ENCODE measurements around the gene FAM219A. TPM values are rescaled to one million over a fixed set of nuclear protein-coding genes. Genes with fewer than 3 reads are reported as not detected.

Gene FAM219A
- total RNA-seq, 1 donor from 2014 or later, result 35.7 TPM

DNA sequence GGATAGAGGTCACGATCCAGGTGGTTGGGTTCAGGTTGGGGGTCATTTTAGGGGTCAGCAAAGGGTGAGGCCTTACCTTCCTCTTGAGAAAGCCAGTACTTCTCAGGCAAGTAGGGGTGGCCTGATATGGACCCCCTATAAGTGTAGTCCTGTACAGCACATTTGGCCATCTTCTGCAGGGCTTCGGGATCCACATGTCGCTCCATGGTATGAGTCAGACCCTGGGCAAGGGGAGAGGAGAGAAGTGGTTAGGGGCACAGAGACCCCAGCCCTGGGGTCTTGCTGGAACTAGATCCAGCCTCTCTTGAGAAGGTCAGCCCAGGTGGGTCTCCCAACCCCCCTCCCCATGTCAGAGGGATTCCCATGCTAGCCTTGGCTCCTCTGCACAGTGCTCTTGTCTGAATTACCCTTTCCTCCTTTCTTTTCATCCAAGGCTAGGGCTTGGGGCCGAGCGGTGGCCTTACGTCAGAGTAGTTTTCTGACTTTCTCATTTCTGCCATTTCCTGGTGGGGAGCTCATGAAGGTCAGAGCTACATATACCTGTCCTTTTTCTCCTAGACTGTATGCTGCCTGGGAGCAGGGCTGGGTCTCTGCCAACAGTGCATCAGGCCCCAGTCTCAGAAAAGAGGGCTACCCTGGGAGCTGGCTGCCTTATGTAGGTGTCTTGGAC is 72.7 kb downstream of the FAM219A start:
- no peak overlapping the region for H3K27ac Mint-ChIP-seq (ENCODE audit: unreplicated experiment)
- no peak overlapping the region for H3K4me3 Mint-ChIP-seq (ENCODE audit: unreplicated experiment)
- H3K36me3 Mint-ChIP-seq (ENCODE audit: low read depth), result no peaks in the 10 kb centered on the region
- peak; percentile 30 for DNase-seq (ENCODE audit: low spot score)
- TF ChIP-seq, protein P1, sequence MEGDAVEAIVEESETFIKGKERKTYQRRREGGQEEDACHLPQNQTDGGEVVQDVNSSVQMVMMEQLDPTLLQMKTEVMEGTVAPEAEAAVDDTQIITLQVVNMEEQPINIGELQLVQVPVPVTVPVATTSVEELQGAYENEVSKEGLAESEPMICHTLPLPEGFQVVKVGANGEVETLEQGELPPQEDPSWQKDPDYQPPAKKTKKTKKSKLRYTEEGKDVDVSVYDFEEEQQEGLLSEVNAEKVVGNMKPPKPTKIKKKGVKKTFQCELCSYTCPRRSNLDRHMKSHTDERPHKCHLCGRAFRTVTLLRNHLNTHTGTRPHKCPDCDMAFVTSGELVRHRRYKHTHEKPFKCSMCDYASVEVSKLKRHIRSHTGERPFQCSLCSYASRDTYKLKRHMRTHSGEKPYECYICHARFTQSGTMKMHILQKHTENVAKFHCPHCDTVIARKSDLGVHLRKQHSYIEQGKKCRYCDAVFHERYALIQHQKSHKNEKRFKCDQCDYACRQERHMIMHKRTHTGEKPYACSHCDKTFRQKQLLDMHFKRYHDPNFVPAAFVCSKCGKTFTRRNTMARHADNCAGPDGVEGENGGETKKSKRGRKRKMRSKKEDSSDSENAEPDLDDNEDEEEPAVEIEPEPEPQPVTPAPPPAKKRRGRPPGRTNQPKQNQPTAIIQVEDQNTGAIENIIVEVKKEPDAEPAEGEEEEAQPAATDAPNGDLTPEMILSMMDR (IDR thresholded peaks at IDR 0.05), result no peak
- no peaks in the 10 kb centered on the region for H3K9me3 Mint-ChIP-seq (ENCODE audit: low read depth)
- peaks cover 7% of the 10 kb centered on the region for H3K4me1 Mint-ChIP-seq (ENCODE audit: low read depth)
- H3K27me3 Mint-ChIP-seq (ENCODE audit: low read depth), result no peaks in the 10 kb centered on the region

DNA sequence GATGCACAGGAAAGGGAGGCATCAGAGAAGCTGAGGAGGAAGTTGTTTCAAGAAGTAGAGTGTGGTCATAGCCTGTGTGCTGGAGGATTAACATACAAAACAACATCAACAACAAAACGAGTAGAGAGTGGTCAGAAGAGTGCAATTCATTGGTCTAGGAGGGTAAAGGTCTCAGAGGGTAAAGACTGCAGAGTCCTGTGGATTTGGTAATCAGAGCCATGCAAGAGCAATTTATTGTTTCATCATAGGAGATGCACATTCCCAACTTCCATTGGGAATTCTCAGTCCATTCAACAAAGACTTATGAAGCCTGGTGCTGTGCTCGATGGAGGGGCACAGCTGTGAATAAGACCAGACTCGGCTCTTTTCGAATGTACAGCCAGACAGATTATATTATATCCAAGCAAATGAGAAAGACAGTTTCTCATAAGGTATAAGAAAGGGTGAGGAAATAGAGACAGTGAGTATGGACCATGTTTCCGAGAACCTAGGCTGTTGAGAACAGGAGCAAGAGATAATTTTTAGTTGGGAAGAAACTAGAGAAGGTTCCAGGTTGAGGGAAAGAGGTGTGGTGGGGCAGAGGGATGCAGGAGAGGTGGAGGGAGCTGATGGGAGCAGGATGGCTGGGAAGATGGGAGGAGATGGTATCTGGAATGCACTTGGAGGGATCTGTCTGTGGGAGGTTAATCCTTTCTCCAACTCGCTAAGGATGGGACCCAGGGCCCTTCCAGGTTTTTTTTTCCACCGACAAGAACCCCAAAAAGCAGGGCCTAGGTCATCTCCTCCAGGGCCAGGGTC is 73.8 kb downstream of the FAM219A start:
- DNase-seq (ENCODE audit: low spot score), result peak; percentile 18
- TF ChIP-seq, protein P1 (IDR thresholded peaks at IDR 0.05), result no peak
- H3K36me3 Mint-ChIP-seq (ENCODE audit: low read depth), result no peaks in the 10 kb centered on the region
- no peaks in the 10 kb centered on the region for H3K27me3 Mint-ChIP-seq (ENCODE audit: low read depth)
- H3K9me3 Mint-ChIP-seq (ENCODE audit: low read depth), result no peaks in the 10 kb centered on the region
- peaks cover 10% of the 10 kb centered on the region for H3K4me1 Mint-ChIP-seq (ENCODE audit: low read depth)
- no peak overlapping the region for H3K4me3 Mint-ChIP-seq (ENCODE audit: unreplicated experiment)
- no peak overlapping the region for H3K27ac Mint-ChIP-seq (ENCODE audit: unreplicated experiment)

DNA sequence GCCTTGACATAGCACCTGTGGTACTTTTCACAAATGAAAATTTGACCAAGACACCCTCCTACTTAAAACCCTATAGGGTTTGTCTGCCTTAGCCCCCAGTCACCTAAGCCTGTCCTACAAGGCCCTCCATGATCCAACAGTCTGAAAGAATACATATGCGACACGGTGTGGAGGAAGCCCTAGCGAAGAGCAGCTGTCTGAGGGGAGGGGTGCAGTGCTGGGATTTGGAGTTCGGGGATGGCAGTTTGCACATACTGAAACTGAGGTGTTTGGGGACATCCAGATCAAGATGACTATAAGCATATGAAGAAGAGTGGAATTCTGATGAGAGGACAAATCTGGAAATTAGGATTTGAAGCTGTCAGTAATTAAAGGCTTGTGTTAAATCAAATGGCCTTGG is 74.5 kb downstream of the FAM219A start:
- Mint-ChIP-seq H3K9me3 (ENCODE audit: low read depth) (no peaks in the 10 kb centered on the region), H3K27me3 (ENCODE audit: low read depth) (no peaks in the 10 kb centered on the region), H3K36me3 (ENCODE audit: low read depth) (no peaks in the 10 kb centered on the region), H3K27ac (ENCODE audit: unreplicated experiment) (no peak overlapping the region), H3K4me1 (ENCODE audit: low read depth) (peaks cover 15% of the 10 kb centered on the region), H3K4me3 (ENCODE audit: unreplicated experiment) (no peak overlapping the region)
- DNase-seq (ENCODE audit: low spot score), result peak; percentile 25
- TF ChIP-seq, protein P1 (IDR thresholded peaks at IDR 0.05), result no peak

DNA sequence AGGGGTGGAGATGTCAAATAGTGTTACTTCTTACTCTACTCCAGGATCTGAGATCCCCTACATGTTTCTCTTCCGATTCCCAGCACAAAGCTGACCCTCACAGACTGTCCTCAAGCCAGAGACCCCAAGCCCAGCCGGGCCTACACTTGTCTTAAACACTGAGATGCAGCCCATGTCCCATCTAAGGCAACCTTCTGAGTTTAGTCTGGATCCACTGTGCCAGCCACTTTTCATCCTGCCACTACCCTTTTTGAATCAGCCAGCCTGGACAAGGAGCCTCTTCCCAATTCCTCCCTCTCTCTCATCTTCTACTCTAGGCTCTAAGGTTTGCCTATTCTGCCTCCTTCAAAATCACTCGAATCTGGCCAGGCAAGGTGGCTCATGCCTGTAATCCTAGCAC is 75.5 kb downstream of the FAM219A start:
- Mint-ChIP-seq H3K9me3 (ENCODE audit: low read depth) (no peaks in the 10 kb centered on the region), H3K36me3 (ENCODE audit: low read depth) (no peaks in the 10 kb centered on the region), H3K4me3 (ENCODE audit: unreplicated experiment) (no peak overlapping the region), H3K27me3 (ENCODE audit: low read depth) (no peaks in the 10 kb centered on the region), H3K4me1 (ENCODE audit: low read depth) (peaks cover 15% of the 10 kb centered on the region), H3K27ac (ENCODE audit: unreplicated experiment) (no peak overlapping the region)
- DNase-seq (ENCODE audit: low spot score), result peak; percentile 17
- TF ChIP-seq, protein P1 (IDR thresholded peaks at IDR 0.05), result no peak

DNA sequence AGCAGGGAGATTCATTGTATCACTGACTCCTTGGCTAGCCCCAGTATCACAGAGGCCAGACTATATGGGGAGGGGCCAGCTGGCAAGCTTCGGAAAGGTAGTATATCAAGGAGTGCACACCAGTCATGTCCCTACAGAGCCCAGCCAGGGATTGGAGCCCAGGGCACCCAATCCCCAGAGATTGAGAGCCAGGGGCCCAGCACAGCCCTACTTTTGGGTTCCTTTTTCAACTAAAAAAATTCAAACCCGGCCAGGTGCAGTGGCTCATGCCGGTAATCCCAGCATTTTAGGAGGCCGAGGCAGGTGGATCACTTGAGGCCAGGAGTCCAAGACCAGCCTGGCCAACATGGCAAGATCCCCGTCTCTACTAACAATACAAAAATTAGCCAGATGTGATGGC is 76.3 kb downstream of the FAM219A start:
- DNase-seq (ENCODE audit: low spot score), result peak; percentile 43
- H3K36me3 Mint-ChIP-seq (ENCODE audit: low read depth), result no peaks in the 10 kb centered on the region
- H3K27me3 Mint-ChIP-seq (ENCODE audit: low read depth), result no peaks in the 10 kb centered on the region
- no peak overlapping the region for H3K4me3 Mint-ChIP-seq (ENCODE audit: unreplicated experiment)
- TF ChIP-seq, protein P1 (IDR thresholded peaks at IDR 0.05), result no peak
- H3K27ac Mint-ChIP-seq (ENCODE audit: unreplicated experiment), result no peak overlapping the region
- H3K9me3 Mint-ChIP-seq (ENCODE audit: low read depth), result no peaks in the 10 kb centered on the region
- H3K4me1 Mint-ChIP-seq (ENCODE audit: low read depth), result peaks cover 20% of the 10 kb centered on the region

Data from chondrocyte (in vitro differentiated cells).